GM18526 (cell line): ENCODE results near the gene MC1R.
A peak's percentile ranks its signal among the peaks of the same experiment; 100 is the strongest.

Experiments
- POLR2A ChIP-seq: IDR thresholded peaks from 3 replicates; pipeline ENCODE4 v1.6.1; 2011; ENCODE audit not compliant: insufficient read length; ENCODE audit errors: extremely low read depth

The MC1R gene

DNA sequence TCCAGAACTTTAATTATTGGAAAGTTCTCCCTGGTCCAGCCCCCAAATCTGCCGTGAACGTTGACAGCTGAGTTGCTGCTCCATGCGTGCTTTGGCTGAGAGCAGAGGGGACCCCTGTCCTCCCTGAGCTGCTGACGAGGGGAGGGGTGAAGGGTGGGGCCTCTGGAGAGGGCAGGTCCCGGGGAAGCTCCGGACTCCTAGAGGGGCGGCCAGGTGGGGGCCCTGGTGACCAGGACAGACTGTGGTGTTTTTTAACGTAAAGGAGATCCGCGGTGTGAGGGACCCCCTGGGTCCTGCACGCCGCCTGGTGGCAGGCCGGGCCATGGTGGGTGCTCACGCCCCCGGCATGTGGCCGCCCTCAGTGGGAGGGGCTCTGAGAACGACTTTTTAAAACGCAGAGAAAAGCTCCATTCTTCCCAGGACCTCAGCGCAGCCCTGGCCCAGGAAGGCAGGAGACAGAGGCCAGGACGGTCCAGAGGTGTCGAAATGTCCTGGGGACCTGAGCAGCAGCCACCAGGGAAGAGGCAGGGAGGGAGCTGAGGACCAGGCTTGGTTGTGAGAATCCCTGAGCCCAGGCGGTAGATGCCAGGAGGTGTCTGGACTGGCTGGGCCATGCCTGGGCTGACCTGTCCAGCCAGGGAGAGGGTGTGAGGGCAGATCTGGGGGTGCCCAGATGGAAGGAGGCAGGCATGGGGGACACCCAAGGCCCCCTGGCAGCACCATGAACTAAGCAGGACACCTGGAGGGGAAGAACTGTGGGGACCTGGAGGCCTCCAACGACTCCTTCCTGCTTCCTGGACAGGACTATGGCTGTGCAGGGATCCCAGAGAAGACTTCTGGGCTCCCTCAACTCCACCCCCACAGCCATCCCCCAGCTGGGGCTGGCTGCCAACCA lies at the start of gene MC1R:
Gene MC1R (plus strand): TSS at position 410 of the 895 bp plus-strand sequence. CDS start 397 bp downstream, at position 807.
- no peak for TF ChIP-seq POLR2A

DNA sequence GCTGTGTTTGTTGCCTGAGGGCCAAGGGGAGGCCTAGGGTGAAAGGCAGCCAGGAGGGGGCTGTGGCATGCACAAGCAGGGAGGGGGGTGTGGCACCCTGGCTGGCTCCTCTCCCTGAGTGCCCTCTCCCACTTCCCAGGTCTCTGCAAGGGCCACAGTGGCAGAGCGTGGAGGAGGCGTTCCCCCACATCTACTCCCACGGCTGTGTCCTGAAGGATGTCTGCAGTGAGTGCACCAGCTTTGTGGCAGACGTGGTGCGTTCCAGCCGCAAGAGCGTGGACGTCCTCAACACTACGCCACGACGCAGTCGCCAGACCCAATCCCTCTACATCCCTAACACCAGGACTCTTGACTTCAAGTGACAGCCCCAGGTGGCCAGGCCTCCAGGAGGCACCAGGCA lies 48.8 kb upstream of the MC1R start:
- TF ChIP-seq POLR2A: no peak

- TF ChIP-seq POLR2A: no peak
Observed at GRCh38 chr16:89870440-89870839, 48.2 kb upstream of the MC1R start.

GRCh38 chr16:89871895-89872294 lies 46.8 kb upstream of the MC1R start:
- no peak for TF ChIP-seq POLR2A

- TF ChIP-seq POLR2A: peak; percentile 90
Observed at GRCh38 chr16:89873109-89873971, 45.3 kb upstream of the MC1R start, which contains the start of gene TCF25. TSS of gene TCF25 (plus strand) at chr16:89873592. CDS start at chr16:89873668, 76 bp downstream.

GRCh38 chr16:89873972-89874689 lies 44.5 kb upstream of the MC1R start:
- TF ChIP-seq POLR2A: no peak

GRCh38 chr16:89880477-89881367 lies 37.9 kb upstream of the MC1R start:
- TF ChIP-seq POLR2A: no peak

GRCh38 chr16:89881368-89881730 lies 37.3 kb upstream of the MC1R start:
- no peak for TF ChIP-seq POLR2A

- no peak for TF ChIP-seq POLR2A
Observed at GRCh38 chr16:89883346-89884040, 35.2 kb upstream of the MC1R start.

DNA sequence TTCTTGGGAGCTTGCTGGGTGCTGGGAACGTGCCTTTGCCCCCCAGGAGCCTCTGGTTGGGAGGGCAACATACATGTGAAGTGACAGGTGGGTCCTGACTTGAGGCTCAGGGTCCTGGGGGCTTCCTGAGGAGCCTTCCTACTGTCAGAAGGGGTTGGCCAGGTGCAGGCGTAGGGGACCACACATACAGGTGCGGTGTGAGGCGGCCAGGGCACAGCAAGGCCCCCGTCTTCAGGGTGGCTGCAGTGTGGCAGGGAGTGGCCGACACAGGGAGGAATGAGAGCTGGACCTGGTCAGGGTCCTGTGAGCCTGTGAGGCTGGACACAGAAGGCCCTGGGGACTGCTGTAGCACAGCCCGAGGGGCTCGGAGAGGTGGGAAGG lies 34.6 kb upstream of the MC1R start:
- no peak for TF ChIP-seq POLR2A

DNA sequence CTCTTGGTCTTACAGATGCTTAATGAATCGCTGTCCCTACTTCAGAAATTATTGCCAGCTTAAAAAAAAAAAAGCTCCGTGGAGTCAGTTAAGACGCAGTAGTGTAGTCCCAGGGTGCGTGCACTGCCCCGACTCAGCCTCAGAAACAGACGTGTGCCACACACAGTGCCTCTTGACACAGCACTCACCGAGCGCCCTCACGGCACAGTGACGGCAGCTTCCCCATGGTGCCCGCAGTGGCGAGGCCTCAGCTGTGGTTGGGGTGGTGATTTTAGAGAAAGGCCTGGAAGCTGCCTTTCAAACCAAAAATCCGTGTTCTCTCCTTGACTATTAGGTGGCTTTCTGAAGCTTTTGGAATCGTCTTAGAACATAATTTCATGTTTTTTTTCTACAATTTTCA lies 31.4 kb upstream of the MC1R start:
- no peak for TF ChIP-seq POLR2A

DNA sequence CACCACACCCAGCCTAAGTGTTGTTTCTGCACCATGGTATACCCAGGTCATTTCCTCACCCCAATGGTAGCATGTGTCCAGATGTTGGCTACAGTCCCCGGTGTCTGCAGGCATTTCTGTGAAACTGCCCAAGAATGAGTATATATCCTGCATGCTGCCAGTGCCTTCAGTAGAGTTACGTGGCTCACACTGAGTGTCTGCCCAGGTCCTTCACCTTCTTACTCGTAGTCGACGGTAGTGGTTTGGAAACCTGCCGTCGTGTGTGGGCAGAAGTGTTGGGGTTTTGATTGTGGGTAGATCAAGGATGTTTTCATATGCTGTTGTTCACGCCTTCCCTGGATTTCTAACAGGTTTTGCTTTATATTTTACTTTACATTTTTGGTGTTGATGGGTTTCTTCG lies 28.5 kb upstream of the MC1R start:
- no peak for TF ChIP-seq POLR2A

- TF ChIP-seq POLR2A: no peak
Observed at GRCh38 chr16:89890886-89891657, 27.6 kb upstream of the MC1R start.
